ENCODE data around the gene LPP. TPM values are rescaled to one million over a fixed set of nuclear protein-coding genes. Genes with fewer than 3 reads are reported as not detected.
A peak's percentile ranks its signal among the peaks of the same experiment; 100 is the strongest.

The LPP gene
- total and polyA plus RNA-seq, 2 of the 13 experiments (the other 11 are each of a cell fraction or from before 2014, with no cell fraction given) = 19.2 to 29.9 TPM

- TF ChIP-seq EP300 (IDR thresholded peaks at IDR 0.05; ENCODE audit: low read depth in 2 of 2, low read length in 2 of 2) (peak in 1 of 2 experiments; percentile 57; a peak in 1 of 4 replicates), EP300 (CRISPR knock-in tag; IDR thresholded peaks at IDR 0.05; ENCODE audit: borderline replicate concordance) (no peak), CCDC6 (CRISPR knock-in tag; IDR thresholded peaks at IDR 0.05) (no peak), USF2 (IDR thresholded peaks at IDR 0.05; ENCODE audit: low read depth, low read length) (no peak), USF2 (CRISPR knock-in tag; IDR thresholded peaks at IDR 0.05; ENCODE audit: borderline replicate concordance) (no peak), BCL6 (CRISPR knock-in tag; IDR thresholded peaks at IDR 0.05) (no peak), ZSCAN29 (CRISPR knock-in tag; conservative IDR thresholded peaks at IDR 0.05) (no peak), DMTF1 (CRISPR knock-in tag; IDR thresholded peaks at IDR 0.05) (no peak), ZNF781 (CRISPR knock-in tag; IDR thresholded peaks at IDR 0.05; ENCODE audit: borderline replicate concordance, not compliant biosample characterization) (no peak), ZNF503 (CRISPR knock-in tag; IDR thresholded peaks at IDR 0.05) (no peak), MYNN (CRISPR knock-in tag; IDR thresholded peaks at IDR 0.05; ENCODE audit: low read depth) (no peak), ZNF710 (CRISPR knock-in tag; IDR thresholded peaks at IDR 0.05; ENCODE audit: borderline replicate concordance) (no peak), FOXP1 (IDR thresholded peaks at IDR 0.05) (no peak), FOXP1 (CRISPR knock-in tag; IDR thresholded peaks at IDR 0.05) (peak; percentile 26; the same call in 1 of the 2 replicates), ZXDC (CRISPR knock-in tag; IDR thresholded peaks at IDR 0.05) (no peak), NCOA2 (CRISPR knock-in tag; IDR thresholded peaks at IDR 0.05) (peak; percentile 39; the same call in 1 of the 2 replicates)
These were observed 493.3 kb downstream of the LPP start (continued) for GRCh38 chr3:188647237-188647636.
